DLD1 (cell line): ENCODE data around the gene INTS4.
"Not testable (repeated sequence)": the region's sequence is repeated elsewhere in the genome, so short reads cannot be mapped to it uniquely, and the experiment has no call there.

Source experiments
- in situ Hi-C: cut with HindIII; loops from 2 replicates; pipeline ENCODE4 v1.10.0; 2017; ENCODE audit warnings: low sequenced_read_pairs

The INTS4 gene

DNA sequence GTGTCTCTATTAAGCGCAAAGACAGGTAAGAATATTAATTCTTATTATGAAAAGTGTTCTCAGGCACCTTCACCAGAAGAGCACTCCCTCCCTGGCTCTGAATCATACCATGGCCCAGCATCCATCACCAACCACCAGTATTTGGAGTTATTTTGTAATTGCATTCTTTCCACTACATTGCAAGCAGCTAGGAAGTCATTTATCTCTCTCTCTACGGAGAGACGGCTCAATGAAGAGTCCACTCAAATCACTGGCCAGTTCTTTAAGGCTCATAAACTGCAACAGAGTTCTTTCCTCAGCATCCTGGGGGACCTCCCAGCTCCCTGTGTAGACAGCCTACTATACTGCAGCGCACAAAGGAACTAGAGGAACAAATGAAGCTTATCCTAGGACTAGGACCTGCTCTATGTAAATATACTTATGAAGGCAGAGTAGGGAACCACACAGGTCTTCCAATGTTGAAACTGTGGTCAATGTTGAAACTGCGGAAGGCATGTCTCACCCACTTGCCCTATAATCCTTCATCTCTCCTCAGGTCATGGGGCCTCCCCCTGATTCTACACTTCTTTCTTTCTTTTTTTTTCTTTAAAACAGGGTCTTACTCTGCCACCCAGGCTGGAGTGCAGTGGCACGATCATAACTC, 110.2 kb downstream of the INTS4 start:
- in situ Hi-C loops: no loop called here

DNA sequence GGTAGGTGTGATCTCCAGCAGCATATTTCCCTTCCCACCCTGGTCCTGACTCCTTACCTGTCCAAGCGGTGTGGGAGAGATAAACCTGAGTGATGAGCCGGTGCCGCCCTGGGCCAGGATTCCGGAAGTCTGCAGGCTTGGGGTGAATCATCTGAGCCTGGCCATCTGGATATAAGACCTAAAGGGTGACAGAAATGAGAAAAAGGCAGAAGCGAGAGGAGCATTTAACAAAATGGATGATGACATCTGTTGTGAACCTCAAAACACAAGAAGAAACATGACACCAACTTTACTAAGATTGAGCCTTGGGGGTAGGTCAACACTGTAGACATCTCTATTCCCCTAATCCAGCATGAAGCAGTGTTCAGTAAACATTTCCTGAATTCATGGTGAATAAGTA, 110.7 kb downstream of the INTS4 start:
- in situ Hi-C loops: no loop called here

DNA sequence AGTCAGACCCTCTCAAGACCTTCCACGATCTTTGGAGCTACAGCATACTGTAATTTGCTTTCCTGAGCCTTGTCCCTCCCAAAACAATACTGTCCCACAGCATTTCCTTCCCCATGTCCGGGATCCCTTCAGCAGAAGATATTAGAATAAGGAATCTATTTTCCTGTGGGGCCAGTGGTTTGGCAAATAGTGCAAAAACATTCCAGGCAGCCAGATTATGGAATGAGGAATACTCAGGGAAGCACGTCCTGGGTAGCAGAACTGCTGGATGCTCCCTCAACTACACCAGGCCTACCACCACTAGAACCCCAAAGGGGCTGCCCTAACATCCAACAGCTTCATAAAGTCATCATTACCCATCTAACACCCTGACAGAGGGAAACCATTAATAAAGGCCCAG, 112.1 kb downstream of the INTS4 start:
- in situ Hi-C loops: no loop called here

DNA sequence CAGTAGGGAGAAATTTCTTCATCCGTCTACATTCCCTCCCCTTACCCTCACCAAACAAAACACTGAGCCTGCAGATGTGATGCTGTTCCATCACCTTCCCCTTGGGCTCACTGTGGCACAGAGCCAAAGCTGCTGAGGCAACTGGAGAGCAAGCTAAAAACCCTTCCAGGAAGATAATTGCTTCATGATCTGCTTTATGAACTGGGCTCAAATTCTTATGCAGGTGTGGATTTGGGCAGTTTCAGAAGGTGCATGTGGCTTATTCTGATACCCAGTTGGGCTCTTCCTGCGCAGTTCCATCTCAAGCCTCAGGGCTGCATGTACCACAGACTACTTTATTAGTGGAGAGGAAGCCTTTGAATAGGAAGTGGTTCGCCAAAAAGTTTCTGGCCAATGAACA, 115.2 kb downstream of the INTS4 start:
- in situ Hi-C loops: no loop called here

DNA sequence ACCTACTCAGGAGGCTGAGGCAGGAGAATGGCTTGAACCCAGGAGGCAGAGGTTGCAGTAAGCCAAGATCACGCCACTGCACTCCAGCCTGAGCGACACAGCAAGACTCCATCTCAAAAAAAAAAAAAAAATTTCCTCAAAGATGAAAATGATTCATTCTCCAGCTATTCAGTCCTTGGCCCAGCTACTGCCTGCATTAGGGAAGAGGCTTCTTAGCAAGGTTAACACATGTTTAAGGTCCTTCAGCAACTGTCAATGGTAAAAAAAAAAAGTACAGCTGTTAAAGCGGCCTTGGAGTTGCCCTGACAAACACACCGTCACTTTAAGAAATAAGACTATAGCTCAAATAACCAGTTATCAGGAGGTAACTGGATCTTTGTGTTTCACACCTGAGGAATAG, 116.2 kb downstream of the INTS4 start:
- in situ Hi-C loops: not testable (repeated sequence)

DNA sequence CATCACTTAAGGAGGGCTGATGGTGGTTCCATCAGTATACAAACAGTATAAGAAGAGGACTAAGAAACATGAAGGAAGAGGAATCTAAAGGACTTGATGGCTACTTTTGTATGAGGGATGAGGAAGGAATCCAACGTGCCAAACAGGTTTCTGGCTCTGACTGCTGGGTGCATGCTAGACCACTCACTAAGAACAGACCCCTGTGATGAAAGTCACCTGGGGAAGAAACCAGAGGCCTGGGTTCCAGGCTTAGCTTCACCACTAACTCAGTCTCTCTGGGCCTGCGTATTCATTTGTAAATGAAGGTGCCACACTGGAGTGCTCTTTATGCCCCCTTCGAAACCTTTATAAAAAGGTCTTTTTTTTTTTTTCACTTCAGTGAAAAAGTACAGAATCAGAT, 118.4 kb downstream of the INTS4 start:
- in situ Hi-C loops: no loop called here

DNA sequence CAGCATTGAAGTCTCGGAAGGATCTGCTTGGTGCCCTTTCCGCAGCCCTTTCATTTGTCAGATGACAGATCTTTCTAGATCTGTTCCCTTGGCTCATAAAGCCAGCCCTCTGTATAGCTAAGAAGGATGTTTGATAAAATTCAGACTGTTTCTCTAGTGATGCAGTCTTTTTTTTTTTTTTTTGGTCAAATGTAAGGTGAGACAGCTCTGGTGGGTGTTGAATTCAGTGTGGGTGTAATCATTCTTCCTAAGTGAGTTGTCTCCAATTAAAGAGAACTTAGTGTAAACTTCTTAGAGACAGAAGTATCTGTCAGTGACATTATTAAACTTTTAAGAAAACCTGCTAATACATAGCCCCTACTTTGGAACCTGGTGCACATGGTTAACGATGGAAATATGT, 120.3 kb downstream of the INTS4 start:
- in situ Hi-C loops: no loop called here

DNA sequence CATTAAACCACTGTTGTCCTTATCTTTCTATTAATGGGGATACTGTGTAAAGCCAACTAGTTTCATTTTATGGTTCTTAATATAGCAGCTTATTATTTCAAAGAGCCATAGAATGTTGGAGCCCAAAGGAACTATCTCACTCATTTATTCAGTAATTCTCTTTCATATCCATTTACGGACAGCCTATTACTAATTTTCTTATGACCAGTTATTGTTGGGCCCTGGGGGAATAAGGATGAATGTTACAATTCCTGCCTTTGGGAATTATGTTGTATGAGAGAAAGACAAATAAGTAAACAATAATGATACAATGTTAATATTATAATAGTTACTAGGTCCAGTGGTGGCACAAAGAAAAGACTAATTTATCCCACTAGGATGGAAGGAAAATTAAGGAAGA, 121.1 kb downstream of the INTS4 start:
- in situ Hi-C loops: no loop called here

DNA sequence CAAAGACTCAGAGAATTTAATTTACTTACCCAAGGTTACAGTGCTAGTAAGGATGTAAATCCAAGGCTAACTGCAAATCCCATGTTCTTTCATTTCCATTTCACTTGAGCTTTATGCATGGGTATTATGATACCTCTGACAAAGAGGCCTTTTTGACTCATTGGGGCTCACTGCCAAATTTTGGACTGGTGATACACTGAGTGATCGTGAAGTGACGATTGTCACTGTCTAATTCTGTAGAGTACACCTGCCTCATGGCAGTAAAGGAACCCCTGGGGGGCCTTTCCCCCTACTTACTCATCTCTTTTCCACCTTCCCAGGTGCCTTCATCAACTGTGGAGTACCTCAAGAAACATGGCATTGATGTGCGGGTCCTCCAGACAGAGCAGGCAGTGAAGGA, 122.6 kb downstream of the INTS4 start:
- in situ Hi-C loops: no loop called here

DNA sequence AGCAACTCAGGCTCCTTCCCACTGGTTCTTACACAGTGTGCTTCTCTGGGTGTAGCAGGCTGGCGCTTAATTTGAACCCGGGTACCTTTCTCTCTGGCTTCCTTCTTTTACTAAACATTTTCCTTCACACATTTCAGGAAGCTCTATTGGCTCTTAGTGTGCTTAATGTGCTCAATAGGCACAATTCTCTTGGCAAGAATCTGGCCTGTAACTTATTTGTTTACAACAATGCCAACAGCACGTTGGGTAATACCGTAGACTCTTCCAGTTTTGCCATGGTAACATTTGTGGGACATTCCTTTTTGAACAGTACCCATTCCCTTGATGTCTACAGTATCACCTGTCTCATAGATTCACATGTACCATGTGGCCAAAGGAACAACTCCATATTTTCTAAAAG, 125.7 kb downstream of the INTS4 start:
- in situ Hi-C loops: no loop called here

DNA sequence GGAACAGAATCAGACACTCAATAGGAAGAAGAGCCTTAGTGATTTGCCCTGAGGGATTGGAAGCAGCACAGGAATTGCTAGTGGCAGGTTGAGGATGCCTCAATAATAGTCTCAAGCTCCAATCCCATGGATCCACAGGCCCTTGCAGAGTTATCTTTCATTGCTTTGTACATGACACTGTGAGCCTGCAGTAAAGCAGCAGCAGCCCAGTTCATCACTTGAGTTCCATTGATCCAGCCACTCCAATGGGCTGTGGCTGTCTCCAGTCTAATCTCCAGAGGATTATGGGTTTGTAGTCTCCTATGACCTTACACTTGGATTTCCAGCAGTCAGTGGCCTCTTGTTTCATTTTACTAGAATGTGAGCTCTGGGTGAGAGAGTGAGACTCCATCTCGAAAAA, 128.1 kb downstream of the INTS4 start:
- in situ Hi-C loops: no loop called here

DNA sequence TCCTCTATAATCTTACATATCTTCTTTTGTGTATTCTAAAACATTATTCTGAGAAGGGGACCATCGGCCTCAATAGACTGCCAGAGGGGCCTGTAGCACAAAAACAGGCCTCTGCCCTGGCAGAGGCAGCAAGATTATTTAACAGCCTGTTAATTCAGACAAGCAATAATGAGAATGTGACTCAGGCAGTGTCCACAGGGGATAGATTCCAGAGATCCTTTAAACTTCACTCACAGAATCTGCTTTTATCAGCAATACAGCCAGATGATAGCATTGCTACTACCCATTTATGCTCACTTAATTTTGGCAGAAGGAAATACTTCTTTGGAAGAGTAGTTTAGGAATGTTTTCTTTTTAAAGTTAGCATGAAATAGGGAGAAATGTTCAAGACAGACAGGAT, 128.7 kb downstream of the INTS4 start:
- in situ Hi-C loops: no loop called here

DNA sequence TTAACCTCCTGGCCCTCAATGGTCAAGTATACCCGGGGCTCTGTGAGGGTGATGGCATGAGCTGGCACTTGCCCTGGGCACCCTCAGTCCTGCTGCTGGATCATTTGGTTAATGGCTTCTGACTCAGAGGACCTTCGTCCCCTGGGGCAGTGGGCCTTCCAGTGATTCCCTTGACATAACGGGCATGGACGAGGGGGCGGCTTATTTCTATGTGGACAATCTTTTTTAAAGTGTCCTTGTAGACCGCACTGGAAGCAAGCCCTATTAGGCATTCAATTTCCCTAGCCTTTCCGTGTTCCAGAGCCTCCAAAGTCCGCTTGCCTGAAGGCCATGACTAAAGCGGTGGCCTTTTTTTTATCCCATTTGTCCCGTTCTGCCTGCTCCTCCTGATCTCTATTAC, 133.0 kb downstream of the INTS4 start:
- in situ Hi-C loops: not testable (repeated sequence)

DNA sequence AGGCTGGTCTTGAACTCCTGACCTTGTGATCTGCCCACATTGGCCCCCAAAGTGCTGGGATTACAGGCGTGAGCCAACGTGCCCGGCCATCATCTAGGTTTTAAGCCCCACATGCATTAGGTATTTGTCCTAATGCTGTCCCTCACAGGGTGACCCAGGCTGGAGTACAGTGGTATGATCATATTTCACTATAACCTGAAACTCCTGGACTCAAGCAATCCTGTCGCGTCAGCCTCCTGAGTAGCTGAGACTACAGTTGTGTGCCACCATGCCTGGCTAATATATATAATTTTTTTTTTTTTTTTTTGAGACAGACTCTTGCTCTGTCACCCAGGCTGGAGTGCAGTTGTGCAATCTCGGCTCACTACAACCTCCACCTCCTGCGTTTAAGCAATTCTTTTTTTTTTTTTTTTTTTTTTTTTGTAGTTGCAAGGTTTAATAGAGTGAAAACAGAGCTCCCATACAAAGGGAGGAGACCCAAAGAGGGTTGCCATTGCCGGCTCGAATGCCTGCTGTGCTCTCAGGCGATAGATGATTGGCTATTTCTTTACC, 136.5 kb downstream of the INTS4 start:
- in situ Hi-C loops: not testable (repeated sequence)

DNA sequence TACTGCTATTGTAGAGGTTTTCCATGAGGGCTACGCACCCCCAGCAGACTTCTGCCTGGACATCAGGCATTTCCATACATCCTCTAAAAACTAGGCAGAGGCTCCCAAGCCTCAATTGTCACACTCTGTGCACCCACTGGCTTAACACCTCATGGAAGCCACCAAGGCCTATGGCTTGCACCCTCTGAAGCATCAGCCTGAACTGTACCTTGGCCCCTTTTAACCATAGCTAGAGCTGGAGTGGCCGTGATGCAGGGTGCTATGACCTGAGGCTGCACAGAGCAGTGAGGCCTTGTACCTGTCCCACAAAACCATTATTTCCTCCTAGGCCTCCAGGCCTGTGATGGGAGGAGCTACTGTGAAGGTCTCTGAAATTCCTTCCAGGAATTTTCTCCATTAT, 139.6 kb downstream of the INTS4 start:
- in situ Hi-C loops: no loop called here

DNA sequence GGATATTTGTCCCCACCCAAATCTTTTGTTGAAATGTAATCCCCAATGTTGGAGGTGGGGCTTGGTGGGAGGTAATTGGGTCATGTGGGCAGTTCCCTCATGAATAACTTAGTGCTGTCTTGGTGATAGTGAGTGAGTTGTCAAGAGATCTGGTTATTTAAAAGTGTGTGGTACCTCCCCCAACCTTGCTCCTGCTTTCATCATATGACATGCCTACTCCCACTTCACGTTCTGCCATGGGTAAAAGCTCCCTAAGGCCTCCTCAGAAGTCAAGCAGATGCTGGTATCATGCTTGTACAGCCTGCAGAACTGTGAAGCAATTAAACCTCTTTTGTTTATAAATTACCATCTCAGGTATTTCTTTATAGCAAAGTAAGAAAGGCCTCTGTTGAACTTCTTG, 143.0 kb downstream of the INTS4 start:
- in situ Hi-C loops: no loop called here

DNA sequence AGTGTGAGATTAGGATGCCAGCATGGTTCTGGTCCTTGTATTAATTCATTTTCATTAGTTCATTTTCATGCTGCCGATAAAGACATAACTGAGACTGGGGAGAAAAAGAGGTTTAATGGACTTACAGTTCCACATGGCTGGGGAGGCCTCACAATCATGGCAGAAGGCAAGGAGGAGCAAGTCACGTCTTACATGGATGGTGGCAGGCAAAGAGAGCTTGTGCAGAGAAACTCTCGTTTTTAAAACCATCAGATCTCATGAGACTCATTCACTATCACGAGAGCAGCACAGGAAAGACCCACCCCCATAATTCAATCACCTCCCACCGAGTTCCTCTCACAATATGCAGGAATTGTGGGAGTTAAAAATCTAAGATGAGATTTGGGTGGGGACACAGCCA, 150.8 kb downstream of the INTS4 start:
- in situ Hi-C loops: not testable (repeated sequence)

DNA sequence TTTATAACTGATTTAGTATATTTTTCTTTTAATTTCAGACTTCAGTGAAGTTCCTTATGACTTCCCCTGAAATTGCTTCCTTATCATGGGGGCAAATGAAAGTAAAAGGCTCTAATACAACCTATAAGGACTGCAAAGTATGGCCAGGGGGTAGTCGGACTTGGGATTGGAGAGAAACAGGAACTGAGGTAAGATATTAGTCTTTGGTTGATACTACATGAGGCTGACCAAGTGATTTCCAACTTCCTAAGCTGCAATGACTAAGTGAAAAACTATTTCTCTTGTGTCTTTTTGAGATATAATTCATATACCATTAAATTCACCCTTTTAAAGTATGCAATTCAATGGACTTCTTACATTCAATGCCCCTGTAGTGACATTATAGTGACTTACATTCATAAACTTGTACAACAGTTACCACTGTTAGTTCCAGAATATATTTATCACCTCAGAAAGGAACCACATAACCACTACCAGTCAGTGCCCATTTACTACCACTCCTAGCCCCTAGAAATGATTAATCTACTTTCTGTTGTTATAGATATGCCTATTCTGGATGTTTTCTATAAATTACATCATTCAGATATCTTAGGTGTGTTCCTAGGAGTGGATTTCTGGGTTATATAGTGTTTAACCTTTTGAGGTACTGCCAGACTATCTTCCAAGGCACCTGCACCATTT, 151.9 kb downstream of the INTS4 start:
- in situ Hi-C loops: no loop called here

DNA sequence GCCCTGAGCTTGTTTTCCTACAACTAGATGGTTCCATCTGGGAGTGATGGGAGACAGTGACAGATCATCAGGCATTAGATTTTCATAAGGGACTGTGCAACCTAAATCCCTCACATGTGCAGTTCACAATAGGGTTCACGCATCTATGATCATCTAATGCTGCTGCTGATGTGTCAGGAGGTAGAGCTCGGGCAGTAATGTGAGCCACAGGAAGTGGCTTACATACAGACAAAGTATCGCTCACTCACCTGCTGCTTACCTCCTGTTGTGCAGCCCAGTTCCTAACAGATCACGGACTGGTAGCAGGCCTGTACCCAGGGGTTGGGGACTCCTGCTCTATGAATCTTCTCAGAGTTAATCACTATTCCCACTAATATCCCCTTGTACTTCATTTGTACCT, 161.2 kb downstream of the INTS4 start:
- in situ Hi-C loops: no loop called here

DNA sequence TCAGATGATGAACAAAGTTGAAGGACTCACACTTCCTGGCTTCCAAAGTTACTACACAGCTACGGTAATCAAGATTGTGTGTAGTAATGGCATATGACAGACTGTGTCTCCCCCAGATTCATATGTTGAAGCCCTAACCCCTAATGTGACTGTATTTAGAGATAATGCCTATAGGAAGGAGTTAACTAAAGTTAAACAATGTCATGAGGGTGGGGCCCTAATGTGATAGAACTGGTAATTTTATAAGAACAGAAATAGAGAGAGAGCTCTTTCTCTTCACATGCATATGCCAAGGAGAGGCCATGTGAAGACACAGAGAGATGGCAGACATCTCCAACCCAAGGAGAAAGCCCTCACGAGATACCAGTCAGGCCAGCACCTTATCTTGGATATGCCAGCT, 165.5 kb downstream of the INTS4 start:
- in situ Hi-C loops: no loop called here
